ENCODE results near the gene LBHD2.

- TF ChIP-seq CTCF (IDR thresholded peaks at IDR 0.05) (no peak), POLR2A (IDR thresholded peaks at IDR 0.05) (no peak), EP300 (IDR thresholded peaks at IDR 0.05) (no peak)
Observed at GRCh38 chr14:103134919-103135318, 50.9 kb downstream of the LBHD2 start.
